Measurements from ENCODE around the gene ZAP70.
A peak's percentile ranks its signal among the peaks of the same experiment; 100 is the strongest.

Gene ZAP70

DNA sequence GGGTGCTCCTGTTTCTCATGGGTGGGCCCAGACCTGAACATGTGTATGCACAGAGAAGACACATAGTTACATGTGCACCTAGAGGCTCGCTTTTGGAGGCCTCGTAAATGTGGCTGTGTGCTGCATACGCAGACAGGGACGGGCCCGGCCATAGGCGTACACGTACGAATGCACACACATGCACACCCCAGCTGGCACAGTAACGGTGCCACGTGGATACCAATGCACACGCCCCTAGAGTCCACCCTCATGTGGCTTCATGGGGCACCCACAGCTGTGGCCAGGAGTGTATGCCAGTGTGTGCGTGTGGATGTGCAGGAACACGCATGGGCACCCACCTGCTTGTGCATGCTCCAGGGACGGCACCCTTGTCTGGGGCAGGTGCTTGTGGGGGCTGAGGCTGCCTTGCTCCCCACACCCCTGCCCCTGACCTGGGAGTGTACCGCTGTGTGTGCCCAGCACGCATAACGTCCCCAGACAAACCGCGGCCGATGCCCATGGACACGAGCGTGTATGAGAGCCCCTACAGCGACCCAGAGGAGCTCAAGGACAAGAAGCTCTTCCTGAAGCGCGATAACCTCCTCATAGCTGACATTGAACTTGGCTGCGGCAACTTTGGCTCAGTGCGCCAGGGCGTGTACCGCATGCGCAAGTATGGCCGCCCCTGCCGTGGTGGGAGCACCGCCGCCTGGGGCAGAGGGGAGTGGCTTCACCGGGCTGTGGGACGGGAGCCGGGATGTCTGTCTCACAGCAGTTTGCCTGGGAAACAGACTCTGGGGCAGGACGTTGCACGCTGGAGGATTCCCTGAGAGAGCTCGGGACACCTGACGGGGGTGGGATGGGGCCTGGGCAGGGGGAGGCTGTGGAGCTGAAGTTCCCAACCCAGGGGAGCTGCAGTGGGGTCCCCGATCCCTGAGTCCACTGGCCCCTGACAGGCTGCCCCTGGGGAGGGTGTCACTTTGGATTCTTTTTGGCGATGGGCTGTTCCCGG is 21.0 kb downstream of the ZAP70 start:
- DNase-seq (ENCODE audit: low spot score) = no peak

DNA sequence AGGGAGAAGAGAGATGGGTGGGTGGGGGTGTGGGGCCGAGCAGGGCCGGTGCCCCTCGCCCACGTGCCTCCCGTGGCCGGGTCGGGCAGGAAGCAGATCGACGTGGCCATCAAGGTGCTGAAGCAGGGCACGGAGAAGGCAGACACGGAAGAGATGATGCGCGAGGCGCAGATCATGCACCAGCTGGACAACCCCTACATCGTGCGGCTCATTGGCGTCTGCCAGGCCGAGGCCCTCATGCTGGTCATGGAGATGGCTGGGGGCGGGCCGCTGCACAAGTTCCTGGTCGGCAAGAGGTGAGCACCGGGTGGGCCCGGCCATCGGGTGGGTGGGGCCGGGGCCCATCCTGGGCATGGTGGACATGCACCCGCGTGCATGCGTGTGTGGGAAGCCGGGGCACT is 21.8 kb downstream of the ZAP70 start:
- no peak for DNase-seq (ENCODE audit: low spot score)

- DNase-seq (ENCODE audit: low spot score) = no peak
Measured at GRCh38 chr2:97736185-97736584, 22.8 kb downstream of the ZAP70 start.

DNA sequence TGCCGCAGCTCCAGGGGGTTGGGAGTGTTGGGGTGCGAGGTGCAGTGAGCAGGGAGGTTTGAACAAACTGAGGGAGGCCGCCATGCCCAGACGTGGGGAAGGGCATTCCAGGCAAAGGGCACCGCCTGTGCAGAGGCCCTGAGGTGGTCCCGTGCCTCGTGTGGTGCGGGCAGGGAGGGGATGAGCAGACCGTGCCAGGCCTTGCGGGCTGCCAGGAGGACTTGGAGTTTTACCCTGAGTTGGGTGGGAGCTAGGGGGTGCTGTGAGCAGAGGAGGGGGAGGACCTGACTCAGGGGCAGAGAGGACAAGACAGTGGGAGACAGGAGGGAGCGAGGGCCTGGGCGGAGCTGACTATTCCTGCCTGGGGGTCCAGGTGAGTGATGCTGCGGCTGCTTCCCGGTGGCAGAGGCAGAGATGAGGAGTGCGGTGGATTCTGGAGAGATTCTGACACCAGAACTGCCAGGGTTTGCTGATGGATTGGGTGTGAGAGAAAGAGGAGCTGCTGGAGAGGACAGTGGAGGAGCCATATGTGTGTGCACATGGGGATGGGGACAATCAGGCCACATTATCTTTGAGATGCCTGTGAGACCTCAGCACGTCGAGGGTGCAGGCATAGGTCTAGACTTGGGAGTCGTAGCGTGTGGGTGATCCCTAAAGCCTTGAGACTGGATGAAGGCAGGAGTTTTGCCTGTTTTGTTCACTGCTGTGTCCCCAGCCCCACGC is 23.4 kb downstream of the ZAP70 start:
- no peak for DNase-seq (ENCODE audit: low spot score)

- no peak for DNase-seq (ENCODE audit: low spot score)
Measured at GRCh38 chr2:97737421-97738178, 24.2 kb downstream of the ZAP70 start.

- no peak for DNase-seq (ENCODE audit: low spot score)
Measured at GRCh38 chr2:97738179-97739019, 25.0 kb downstream of the ZAP70 start.

GRCh38 chr2:97739020-97739892 is 25.9 kb downstream of the ZAP70 start:
- DNase-seq (ENCODE audit: low spot score) = no peak

- no peak for DNase-seq (ENCODE audit: low spot score)
Measured at GRCh38 chr2:97739893-97740245, 26.5 kb downstream of the ZAP70 start.

GRCh38 chr2:97740590-97741182 is 27.3 kb downstream of the ZAP70 start:
- DNase-seq (ENCODE audit: low spot score) = peak; percentile 72

DNA sequence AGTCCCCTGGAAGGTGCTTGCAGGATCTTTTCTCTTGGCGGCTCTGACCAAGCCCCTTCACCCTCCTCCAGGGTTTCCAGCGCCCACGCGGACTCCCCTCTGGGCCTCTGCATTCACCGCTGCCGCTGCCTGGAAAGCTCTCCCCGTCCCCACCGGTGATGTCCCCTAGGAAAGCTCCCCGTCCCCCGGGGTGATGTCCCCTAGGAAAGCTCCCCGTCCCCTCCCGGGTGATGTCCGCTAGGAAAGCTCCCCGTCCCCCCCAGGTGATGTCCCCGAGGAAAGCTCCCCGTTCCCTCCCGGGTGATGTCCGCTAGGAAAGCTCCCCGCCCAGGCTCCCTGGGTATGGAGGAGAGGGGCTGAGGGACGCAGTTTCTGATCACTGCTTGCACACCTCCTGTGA is 27.9 kb downstream of the ZAP70 start:
- DNase-seq (ENCODE audit: low spot score) = no peak

DNA sequence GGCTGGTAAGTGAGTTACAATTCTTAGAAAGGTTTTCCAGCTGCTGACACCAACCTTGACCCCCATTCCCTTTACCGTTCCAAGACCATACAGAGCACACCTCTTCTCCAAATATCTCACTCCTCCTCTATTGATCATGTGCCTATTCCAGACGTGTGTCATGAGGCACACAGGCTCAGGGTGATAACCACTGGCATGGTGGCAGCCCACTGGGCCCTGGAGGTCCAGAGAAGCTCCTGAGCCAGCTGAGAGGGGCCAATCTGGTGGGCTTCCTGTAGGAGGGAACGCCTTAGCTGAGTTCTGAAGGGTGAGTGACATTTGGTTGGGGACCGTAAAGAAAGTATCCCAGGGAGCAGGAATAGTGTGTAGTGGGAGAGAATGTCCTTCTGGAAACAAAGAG is 28.3 kb downstream of the ZAP70 start:
- DNase-seq (ENCODE audit: low spot score) = no peak

- no peak for DNase-seq (ENCODE audit: low spot score)
Measured at GRCh38 chr2:97742381-97742847, 29.0 kb downstream of the ZAP70 start.

GRCh38 chr2:97743913-97744312 is 30.5 kb downstream of the ZAP70 start:
- no peak for DNase-seq (ENCODE audit: low spot score)

- DNase-seq (ENCODE audit: low spot score) = no peak
Measured at GRCh38 chr2:97745474-97746174, 32.2 kb downstream of the ZAP70 start.

- no peak for DNase-seq (ENCODE audit: low spot score)
Measured at GRCh38 chr2:97747285-97747684, 33.9 kb downstream of the ZAP70 start.

DNA sequence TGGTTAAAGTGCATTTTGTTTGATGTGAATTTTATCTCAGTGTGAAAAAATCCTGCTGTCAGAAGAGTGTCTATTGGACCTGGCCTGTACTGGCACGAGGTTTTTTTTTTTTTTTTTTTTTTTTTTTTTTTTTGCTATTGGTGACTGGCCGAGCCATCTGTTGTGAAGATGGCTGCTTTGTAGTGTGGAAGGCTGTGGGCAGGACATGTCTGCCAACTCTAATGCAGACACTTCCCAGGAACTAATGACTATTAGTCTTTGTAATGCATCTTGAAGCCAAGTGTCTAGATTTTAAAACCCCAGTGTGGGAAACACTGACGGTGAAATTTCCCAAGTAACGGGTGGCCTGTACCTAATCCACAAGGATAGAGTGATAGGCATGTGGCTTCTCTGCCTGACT is 34.3 kb downstream of the ZAP70 start:
- no peak for DNase-seq (ENCODE audit: low spot score)

- DNase-seq (ENCODE audit: low spot score) = no peak
Measured at GRCh38 chr2:97749581-97749980, 36.2 kb downstream of the ZAP70 start.

GRCh38 chr2:97750017-97750416 is 36.6 kb downstream of the ZAP70 start:
- no peak for DNase-seq (ENCODE audit: low spot score)

DNA sequence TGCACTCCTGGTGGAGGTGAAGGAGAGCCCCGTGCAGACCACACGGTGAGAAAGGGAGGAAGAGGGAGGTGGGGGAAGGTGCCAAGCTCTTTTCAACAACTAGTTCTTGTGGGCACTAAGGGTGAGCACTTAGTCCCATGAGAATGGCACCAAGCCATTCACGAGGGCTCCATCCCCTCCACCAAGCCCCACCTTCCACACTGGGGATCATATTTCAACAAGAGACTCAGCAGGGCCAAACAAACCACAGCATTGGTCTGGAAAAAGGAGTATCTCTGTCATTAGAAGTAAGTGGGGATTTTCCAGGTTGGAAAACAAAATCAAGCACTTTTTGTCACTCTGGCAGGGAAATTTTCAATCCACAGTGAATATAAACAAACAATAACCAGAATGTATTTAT is 38.4 kb downstream of the ZAP70 start:
- DNase-seq (ENCODE audit: low spot score) = no peak

All from NAMALWA (cell line).